Subcutaneous adipose tissue (tissue), 4 donors: ENCODE results near the gene UPF3B. TPM values are rescaled to one million over a fixed set of nuclear protein-coding genes. Genes with fewer than 3 reads are reported as not detected.

Source experiments
- total RNA-seq, 4 donors: library from RNA; depleted of rRNA; stranded (reverse); fragments of >200 nt; gene quantifications; one replicate each; pipeline ENCODE4 v1.1.0, GENCODE V29; 2016
- TF ChIP-seq, protein P1 (sequence below): fragments of 450-650 bp; IDR thresholded peaks from one replicate; pipeline ENCODE4 v1.5.1; 2016; ENCODE audit warnings: low read depth, mild to moderate bottlenecking, control low read depth, antibody characterized with exemption, moderate library complexity

UPF3B gene
- total RNA-seq, 4 donors from 2014 or later: 6.3 to 7.9 (median 6.9) TPM

DNA sequence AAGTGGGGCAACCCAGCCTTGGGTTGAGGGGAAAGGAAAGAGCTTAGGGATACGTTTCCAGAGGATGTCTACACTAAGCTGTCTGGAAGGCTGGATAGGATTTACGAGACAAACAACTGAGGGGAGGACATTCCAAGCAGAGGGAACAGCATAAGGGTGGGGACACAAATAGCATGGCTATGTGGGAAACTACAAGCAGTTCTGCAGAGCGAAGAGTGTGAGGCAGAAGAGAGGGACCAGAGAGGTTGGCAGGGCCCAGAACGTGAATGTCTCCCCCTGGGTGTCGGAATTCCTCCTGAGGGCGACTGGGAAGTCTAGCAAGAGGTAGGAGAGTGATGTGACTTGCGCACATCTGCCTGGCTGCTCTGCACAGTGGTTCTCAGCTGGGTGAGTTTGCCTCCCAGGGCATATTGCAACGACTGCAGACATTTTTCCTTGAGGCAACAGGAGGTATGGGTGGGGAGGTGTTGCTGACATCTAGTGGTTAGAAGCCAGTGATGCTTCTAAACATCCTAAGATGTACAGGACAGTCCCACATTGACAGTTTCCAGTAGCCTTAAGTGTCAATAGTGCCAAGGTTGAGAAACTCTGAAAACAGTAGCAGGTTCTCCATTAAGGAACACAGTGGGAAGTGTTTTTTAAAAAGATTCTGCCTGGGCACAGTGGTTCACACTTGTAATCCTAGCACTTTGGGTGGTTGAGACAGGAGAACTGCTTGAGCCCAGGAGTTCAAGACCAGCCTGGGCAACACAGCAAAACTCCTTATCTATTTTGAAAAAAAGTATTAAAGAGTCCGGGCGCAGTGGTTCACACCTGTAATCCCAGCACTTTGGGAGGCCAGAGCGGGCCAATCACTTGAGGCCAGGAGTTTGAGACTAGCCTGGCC lies 28.0 kb upstream of the UPF3B start:
- TF ChIP-seq, protein P1, sequence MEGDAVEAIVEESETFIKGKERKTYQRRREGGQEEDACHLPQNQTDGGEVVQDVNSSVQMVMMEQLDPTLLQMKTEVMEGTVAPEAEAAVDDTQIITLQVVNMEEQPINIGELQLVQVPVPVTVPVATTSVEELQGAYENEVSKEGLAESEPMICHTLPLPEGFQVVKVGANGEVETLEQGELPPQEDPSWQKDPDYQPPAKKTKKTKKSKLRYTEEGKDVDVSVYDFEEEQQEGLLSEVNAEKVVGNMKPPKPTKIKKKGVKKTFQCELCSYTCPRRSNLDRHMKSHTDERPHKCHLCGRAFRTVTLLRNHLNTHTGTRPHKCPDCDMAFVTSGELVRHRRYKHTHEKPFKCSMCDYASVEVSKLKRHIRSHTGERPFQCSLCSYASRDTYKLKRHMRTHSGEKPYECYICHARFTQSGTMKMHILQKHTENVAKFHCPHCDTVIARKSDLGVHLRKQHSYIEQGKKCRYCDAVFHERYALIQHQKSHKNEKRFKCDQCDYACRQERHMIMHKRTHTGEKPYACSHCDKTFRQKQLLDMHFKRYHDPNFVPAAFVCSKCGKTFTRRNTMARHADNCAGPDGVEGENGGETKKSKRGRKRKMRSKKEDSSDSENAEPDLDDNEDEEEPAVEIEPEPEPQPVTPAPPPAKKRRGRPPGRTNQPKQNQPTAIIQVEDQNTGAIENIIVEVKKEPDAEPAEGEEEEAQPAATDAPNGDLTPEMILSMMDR: no peak

DNA sequence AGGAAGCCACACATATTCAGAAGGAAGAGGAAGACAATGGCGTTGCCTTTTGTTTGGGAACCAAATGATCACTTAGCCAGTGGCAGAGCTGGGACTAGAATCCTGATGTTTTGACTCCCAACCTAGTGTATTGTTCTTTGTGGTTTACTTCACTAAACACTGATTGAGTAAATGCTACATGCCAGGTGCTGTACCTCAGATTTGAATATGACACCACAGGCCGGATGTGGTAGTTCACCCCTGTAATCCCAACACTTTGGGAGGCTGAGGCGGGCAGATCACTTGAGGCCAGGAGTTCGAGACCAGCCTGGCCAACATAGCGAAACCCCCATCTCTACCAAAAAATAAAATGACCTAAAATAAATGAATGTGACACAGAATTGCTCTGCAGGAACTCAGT lies 27.3 kb upstream of the UPF3B start:
- TF ChIP-seq, protein P1: no peak

DNA sequence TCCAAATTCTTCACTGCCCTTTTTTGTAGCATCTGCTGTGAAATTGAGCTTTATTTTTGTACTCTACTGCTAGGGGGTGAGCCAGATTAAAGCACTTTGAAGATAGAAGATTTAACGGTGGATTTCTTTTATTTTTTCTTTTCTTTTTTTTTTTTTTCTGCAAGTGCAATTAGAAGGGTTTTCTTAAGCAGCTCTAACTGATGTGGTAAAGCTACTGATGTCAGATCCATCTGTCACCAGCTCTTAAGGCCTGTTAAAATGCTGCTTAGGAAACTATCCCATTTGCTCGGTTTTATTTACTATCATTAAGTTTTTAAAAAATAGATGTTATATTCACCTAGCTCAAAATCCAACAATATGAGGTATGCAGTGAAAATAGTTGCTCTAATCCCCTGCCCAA lies 26.0 kb upstream of the UPF3B start:
- TF ChIP-seq, protein P1: no peak

- TF ChIP-seq, protein P1: no peak
Measured at GRCh38 chrX:119871599-119872395, 19.0 kb upstream of the UPF3B start, which contains the start of the genes NDUFA1 and RNF113A. Gene NDUFA1 (plus strand): TSS chrX:119871832. CDS start chrX:119871912, 80 bp downstream. Gene RNF113A (minus strand): TSS chrX:119871733. CDS start chrX:119871613, 120 bp downstream.

GRCh38 chrX:119871245-119871598 lies 18.5 kb upstream of the UPF3B start:
- TF ChIP-seq, protein P1: no peak

- TF ChIP-seq, protein P1: no peak
Measured at GRCh38 chrX:119870626-119871131, 17.9 kb upstream of the UPF3B start.

DNA sequence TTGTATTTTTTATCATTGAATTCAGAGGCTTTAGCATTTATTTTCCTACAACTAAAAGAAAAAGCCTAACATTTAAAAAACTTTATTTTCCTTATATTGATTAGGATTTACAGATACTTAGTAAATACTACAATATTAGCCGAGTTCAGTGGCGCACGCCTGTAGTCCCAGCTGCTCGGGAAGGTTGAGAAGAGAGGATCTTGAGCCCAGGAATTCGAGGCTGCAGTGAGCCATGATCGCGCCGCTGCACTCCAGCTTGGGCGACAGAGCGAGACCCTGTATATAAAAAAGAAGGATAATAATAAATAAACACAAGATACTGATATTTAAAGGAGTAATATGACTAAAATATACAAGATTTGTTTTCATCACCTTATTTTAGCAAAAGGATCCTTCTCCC lies 681 bp upstream of the UPF3B start:
- TF ChIP-seq, protein P1: no peak
